ENCODE results near the gene POLA1.

DNA sequence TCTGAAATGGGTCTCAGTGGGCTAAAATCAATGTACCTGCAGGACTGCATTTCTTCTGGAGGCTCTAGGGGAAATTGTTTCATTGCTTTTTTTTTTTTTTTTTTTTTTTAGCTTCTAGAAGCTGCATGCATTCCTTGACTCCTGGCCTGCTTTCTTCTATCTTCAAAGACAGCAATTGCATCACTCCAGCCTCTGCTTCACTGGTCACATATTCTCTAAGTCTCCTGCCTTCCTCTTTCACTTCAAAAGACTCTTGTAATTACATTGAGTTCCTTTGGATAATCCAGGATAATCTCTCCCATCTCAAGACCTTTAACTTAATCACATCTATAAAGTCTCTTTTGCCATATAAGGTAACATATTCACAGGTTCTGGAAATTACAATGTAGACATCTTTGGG, 35.3 kb upstream of the POLA1 start:
- TF ChIP-seq, protein P1, sequence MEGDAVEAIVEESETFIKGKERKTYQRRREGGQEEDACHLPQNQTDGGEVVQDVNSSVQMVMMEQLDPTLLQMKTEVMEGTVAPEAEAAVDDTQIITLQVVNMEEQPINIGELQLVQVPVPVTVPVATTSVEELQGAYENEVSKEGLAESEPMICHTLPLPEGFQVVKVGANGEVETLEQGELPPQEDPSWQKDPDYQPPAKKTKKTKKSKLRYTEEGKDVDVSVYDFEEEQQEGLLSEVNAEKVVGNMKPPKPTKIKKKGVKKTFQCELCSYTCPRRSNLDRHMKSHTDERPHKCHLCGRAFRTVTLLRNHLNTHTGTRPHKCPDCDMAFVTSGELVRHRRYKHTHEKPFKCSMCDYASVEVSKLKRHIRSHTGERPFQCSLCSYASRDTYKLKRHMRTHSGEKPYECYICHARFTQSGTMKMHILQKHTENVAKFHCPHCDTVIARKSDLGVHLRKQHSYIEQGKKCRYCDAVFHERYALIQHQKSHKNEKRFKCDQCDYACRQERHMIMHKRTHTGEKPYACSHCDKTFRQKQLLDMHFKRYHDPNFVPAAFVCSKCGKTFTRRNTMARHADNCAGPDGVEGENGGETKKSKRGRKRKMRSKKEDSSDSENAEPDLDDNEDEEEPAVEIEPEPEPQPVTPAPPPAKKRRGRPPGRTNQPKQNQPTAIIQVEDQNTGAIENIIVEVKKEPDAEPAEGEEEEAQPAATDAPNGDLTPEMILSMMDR (IDR thresholded peaks at IDR 0.05; ENCODE audit: poor library complexity, severe bottlenecking): no peak
- no peak for TF ChIP-seq EZH2 (IDR thresholded peaks at IDR 0.05; ENCODE audit: borderline replicate concordance, insufficient read depth, low read length, poor library complexity, severe bottlenecking)
- TF ChIP-seq, protein P2, sequence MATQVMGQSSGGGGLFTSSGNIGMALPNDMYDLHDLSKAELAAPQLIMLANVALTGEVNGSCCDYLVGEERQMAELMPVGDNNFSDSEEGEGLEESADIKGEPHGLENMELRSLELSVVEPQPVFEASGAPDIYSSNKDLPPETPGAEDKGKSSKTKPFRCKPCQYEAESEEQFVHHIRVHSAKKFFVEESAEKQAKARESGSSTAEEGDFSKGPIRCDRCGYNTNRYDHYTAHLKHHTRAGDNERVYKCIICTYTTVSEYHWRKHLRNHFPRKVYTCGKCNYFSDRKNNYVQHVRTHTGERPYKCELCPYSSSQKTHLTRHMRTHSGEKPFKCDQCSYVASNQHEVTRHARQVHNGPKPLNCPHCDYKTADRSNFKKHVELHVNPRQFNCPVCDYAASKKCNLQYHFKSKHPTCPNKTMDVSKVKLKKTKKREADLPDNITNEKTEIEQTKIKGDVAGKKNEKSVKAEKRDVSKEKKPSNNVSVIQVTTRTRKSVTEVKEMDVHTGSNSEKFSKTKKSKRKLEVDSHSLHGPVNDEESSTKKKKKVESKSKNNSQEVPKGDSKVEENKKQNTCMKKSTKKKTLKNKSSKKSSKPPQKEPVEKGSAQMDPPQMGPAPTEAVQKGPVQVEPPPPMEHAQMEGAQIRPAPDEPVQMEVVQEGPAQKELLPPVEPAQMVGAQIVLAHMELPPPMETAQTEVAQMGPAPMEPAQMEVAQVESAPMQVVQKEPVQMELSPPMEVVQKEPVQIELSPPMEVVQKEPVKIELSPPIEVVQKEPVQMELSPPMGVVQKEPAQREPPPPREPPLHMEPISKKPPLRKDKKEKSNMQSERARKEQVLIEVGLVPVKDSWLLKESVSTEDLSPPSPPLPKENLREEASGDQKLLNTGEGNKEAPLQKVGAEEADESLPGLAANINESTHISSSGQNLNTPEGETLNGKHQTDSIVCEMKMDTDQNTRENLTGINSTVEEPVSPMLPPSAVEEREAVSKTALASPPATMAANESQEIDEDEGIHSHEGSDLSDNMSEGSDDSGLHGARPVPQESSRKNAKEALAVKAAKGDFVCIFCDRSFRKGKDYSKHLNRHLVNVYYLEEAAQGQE (IDR thresholded peaks at IDR 0.05; ENCODE audit: borderline replicate concordance): no peak
- TF ChIP-seq EP300 (conservative IDR thresholded peaks at IDR 0.05; ENCODE audit: poor library complexity, severe bottlenecking): no peak
- no peak for TF ChIP-seq RAD21 (conservative IDR thresholded peaks at IDR 0.05)
- TF ChIP-seq POLR2AphosphoS5 (IDR thresholded peaks at IDR 0.05): no peak
- TF ChIP-seq TAF1 (IDR thresholded peaks at IDR 0.05; ENCODE audit: low read depth): no peak
- TF ChIP-seq SMC3 (conservative IDR thresholded peaks at IDR 0.05; ENCODE audit: poor library complexity): no peak
